ENCODE results near the gene CAT. TPM values are rescaled to one million over a fixed set of nuclear protein-coding genes. Genes with fewer than 3 reads are reported as not detected.

Gene CAT
- total and polyA plus RNA-seq, 9 of the 15 experiments (the other 6 are each of a cell fraction or from before 2014, with no cell fraction given): 86.7 to 183 (median 114) TPM

DNA sequence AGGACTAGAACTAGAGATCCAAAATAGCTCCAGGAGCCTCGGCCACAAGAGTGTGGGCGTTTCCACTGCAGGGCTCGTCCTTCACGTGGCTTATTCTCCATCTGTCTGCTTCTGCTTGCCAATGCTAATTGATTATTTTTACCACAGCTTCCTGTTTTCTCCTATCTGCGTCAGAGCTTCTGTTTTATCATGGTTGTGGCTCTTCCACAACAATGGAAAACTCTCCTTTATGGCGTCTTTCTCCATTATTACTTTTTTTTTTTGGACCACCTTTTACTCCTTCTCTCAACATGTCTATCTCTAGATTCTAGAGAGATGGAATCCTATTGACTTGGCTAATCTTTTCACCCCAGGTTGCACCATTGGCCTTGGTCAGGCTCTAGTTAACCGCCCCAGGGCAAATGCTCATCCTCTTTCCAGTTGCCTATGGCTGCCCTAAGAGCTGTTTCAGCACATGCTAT lies 25.9 kb downstream of the CAT start (continued):
- TF ChIP-seq KDM4B (IDR thresholded peaks at IDR 0.05; ENCODE audit: borderline replicate concordance in 2 of 2, low read depth in 1 of 2) (no peak), SMAD4 (CRISPR knock-in tag; conservative IDR thresholded peaks at IDR 0.05) (0 out of 2 replicates have a peak, but pooled peaks have one; percentile 26), TRIM24 (IDR thresholded peaks at IDR 0.05) (peak in 1 of 2 experiments; percentile 55; a peak in 1 of 4 replicates), IRF1 (CRISPR knock-in tag; IDR thresholded peaks at IDR 0.05; ENCODE audit: borderline replicate concordance) (no peak), MTA2 (IDR thresholded peaks at IDR 0.05; ENCODE audit: low read depth) (peak; percentile 39), NCOA1 (IDR thresholded peaks at IDR 0.05; ENCODE audit: low read depth) (0 out of 2 replicates have a peak, but pooled peaks have one; percentile 27), E2F3 (CRISPR knock-in tag; IDR thresholded peaks at IDR 0.05) (no peak), ZKSCAN8 (CRISPR knock-in tag; IDR thresholded peaks at IDR 0.05) (peak; percentile 55; the same call in 1 of the 2 replicates), SMARCA4 (IDR thresholded peaks at IDR 0.05) (peak; percentile 55), TAL1 (IDR thresholded peaks at IDR 0.05) (peak; percentile 71), BHLHE40 (IDR thresholded peaks at IDR 0.05; ENCODE audit: low read length) (peak; percentile 78; the same call in 1 of the 2 replicates), ARID1B (IDR thresholded peaks at IDR 0.05) (peak; percentile 70), C11orf30 (IDR thresholded peaks at IDR 0.05; ENCODE audit: low read depth) (no peak), CBFA2T3 (IDR thresholded peaks at IDR 0.05) (peak; percentile 82), GABPB1 (CRISPR knock-in tag; IDR thresholded peaks at IDR 0.05) (peak; percentile 40; the same call in 1 of the 2 replicates), ZNF639 (CRISPR knock-in tag; conservative IDR thresholded peaks at IDR 0.05 in 1 of 2, IDR thresholded peaks at IDR 0.05 in 1 of 2) (0 out of 4 replicates have a peak, but pooled peaks of 1 of the 2 experiments have one; percentile 52), TEAD4 (IDR thresholded peaks at IDR 0.05; ENCODE audit: low read length) (peak; percentile 85; the same call in 1 of the 2 replicates), TEAD4 (CRISPR knock-in tag; IDR thresholded peaks at IDR 0.05; ENCODE audit: borderline replicate concordance) (no peak), L3MBTL2 (IDR thresholded peaks at IDR 0.05) (peak; percentile 22; the same call in 1 of the 2 replicates), GABPA (tag; conservative IDR thresholded peaks at IDR 0.05; ENCODE audit: low read depth) (0 out of 2 replicates have a peak, but pooled peaks have one; percentile 40), DMBX1 (CRISPR knock-in tag; IDR thresholded peaks at IDR 0.05; ENCODE audit: borderline replicate concordance) (peak; percentile 35; the same call in 1 of the 2 replicates), HES1 (IDR thresholded peaks at IDR 0.05; ENCODE audit: low read depth) (peak; percentile 54; the same call in 1 of the 2 replicates), PML (IDR thresholded peaks at IDR 0.05; ENCODE audit: low read length) (peak; percentile 72; the same call in 1 of the 2 replicates), JUNB (CRISPR knock-in tag; conservative IDR thresholded peaks at IDR 0.05) (no peak), ID3 (CRISPR knock-in tag; IDR thresholded peaks at IDR 0.05) (no peak), ID3 (tag; IDR thresholded peaks at IDR 0.05) (peak; percentile 88)
- TF ChIP-seq, protein P1, sequence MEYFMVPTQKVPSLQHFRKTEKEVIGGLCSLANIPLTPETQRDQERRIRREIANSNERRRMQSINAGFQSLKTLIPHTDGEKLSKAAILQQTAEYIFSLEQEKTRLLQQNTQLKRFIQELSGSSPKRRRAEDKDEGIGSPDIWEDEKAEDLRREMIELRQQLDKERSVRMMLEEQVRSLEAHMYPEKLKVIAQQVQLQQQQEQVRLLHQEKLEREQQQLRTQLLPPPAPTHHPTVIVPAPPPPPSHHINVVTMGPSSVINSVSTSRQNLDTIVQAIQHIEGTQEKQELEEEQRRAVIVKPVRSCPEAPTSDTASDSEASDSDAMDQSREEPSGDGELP (CRISPR knock-in tag; IDR thresholded peaks at IDR 0.05; ENCODE audit: borderline replicate concordance): peak; percentile 45
